HG03558 (cell line): Measurements from ENCODE around the gene ANKRD33B.
"Not testable (repeated sequence)": the region's sequence is repeated elsewhere in the genome, so short reads cannot be mapped to it uniquely, and the experiment has no call there.

Experiments used
- ATAC-seq: cut with Tn5 transposase; IDR thresholded peaks from one replicate; pipeline ENCODE4 v1.9.1; 2021; ENCODE audit warnings: moderate number of reproducible peaks; ENCODE audit not compliant: unreplicated experiment; ENCODE audit errors: extremely low read depth

ANKRD33B gene

GRCh38 chr5:10653043-10653442 lies 89.2 kb downstream of the ANKRD33B start:
- no peak for ATAC-seq

- ATAC-seq = no peak
These were observed 90.0 kb downstream of the ANKRD33B start for GRCh38 chr5:10653751-10654400.

GRCh38 chr5:10654566-10654965 lies 90.7 kb downstream of the ANKRD33B start:
- ATAC-seq = no peak

GRCh38 chr5:10655161-10655971 lies 91.5 kb downstream of the ANKRD33B start:
- ATAC-seq = no peak

GRCh38 chr5:10655972-10656830 lies 92.3 kb downstream of the ANKRD33B start:
- ATAC-seq = no peak

- ATAC-seq = no peak
These were observed 94.4 kb downstream of the ANKRD33B start for GRCh38 chr5:10658265-10658664.

- ATAC-seq = no peak
These were observed 96.3 kb downstream of the ANKRD33B start for GRCh38 chr5:10660135-10660534.

- ATAC-seq = no peak
These were observed 97.0 kb downstream of the ANKRD33B start for GRCh38 chr5:10660720-10661387.

- ATAC-seq = no peak
These were observed 97.5 kb downstream of the ANKRD33B start for GRCh38 chr5:10661401-10661800.

- no peak for ATAC-seq
These were observed 98.2 kb downstream of the ANKRD33B start for GRCh38 chr5:10662083-10662482.

- no peak for ATAC-seq
These were observed 99.0 kb downstream of the ANKRD33B start for GRCh38 chr5:10662661-10663488.

- no peak for ATAC-seq
These were observed 99.8 kb downstream of the ANKRD33B start for GRCh38 chr5:10663489-10664179.

GRCh38 chr5:10664180-10664769 lies 100.4 kb downstream of the ANKRD33B start:
- ATAC-seq = not testable (repeated sequence)

- ATAC-seq = no peak
These were observed 101.9 kb downstream of the ANKRD33B start for GRCh38 chr5:10665799-10666198.

- ATAC-seq = no peak
These were observed 102.8 kb downstream of the ANKRD33B start for GRCh38 chr5:10666531-10667299.

GRCh38 chr5:10667431-10668057 lies 103.7 kb downstream of the ANKRD33B start:
- no peak for ATAC-seq

GRCh38 chr5:10668697-10669096 lies 104.8 kb downstream of the ANKRD33B start:
- ATAC-seq = no peak
